PC-9 (cell line): ENCODE results near the gene CLCN6. TPM values are rescaled to one million over a fixed set of nuclear protein-coding genes. Genes with fewer than 3 reads are reported as not detected.

Experiments
- BruUV-seq: library from RNA; stranded (reverse); fragments of 400-500 nt; replicated peaks from 2 replicates; lab custom pipeline; 2021; lab: Mats Ljungman, UMichigan
- CTCF ChIA-PET: fragments of 300-600 bp; sonication (Branson Sonifier 250); formaldehyde crosslinking; loops from one replicate; lab custom pipeline; 2022; ENCODE audit warnings: antibody characterized with exemption; lab: Charles Lee
- POLR2A ChIA-PET: fragments of 300-600 bp; sonication (Branson Sonifier 250); formaldehyde crosslinking; loops from one replicate; lab custom pipeline; 2022; ENCODE audit warnings: antibody characterized with exemption; ENCODE audit not compliant: unreplicated experiment; lab: Charles Lee
- DNase-seq, 2 experiments: peaks; one replicate each; pipeline versions ENCODE4 v3.0.0 to v3.0.0-alpha.2; 2015 to 2022; ENCODE audit warnings: mixed read lengths in 1 of 2
- H2AFZ ChIP-seq: fragments of 200-600 bp; sonication (generic); 2 replicates; pipeline ENCODE4 v1.8.1; 2017; ENCODE audit warnings: antibody characterized with exemption
- H3F3A ChIP-seq: fragments of 200-600 bp; sonication (generic); 2 replicates; pipeline ENCODE4 v1.8.1; 2017; ENCODE audit warnings: antibody characterized with exemption, mild to moderate bottlenecking, low read depth; ENCODE audit not compliant: insufficient read depth
- H3K27ac ChIP-seq: fragments of 200-600 bp; sonication (generic); 2 replicates; pipeline ENCODE4 v1.6.1; 2016; ENCODE audit warnings: mixed run types
- H3K27me3 ChIP-seq: fragments of 200-600 bp; sonication (generic); 2 replicates; pipeline ENCODE4 v1.6.1; 2016; ENCODE audit warnings: low read depth, mixed run types; ENCODE audit not compliant: insufficient read depth
- H3K36me3 ChIP-seq: fragments of 200-600 bp; sonication (generic); 2 replicates; pipeline ENCODE4 v1.6.1; 2016; ENCODE audit warnings: low read depth, mixed run types
- H3K4me1 ChIP-seq: fragments of 200-600 bp; sonication (generic); replicated peaks from 2 replicates; pipeline ENCODE4 v1.6.1; 2016; ENCODE audit warnings: mixed run types; ENCODE audit not compliant: insufficient read depth
- H3K4me2 ChIP-seq: fragments of 200-600 bp; sonication (generic); 2 replicates; pipeline ENCODE4 v1.6.1; 2017; ENCODE audit warnings: mixed run types
- H3K4me3 ChIP-seq: fragments of 200-600 bp; sonication (generic); 2 replicates; pipeline ENCODE4 v1.6.1; 2016; ENCODE audit warnings: mixed run types
- H3K79me2 ChIP-seq: fragments of 200-600 bp; sonication (generic); 2 replicates; pipeline ENCODE4 v1.6.1; 2017; ENCODE audit warnings: low read depth, mixed run types
- H3K9me2 ChIP-seq: fragments of 200-600 bp; sonication (generic); 2 replicates; pipeline ENCODE4 v1.8.1; 2017; ENCODE audit warnings: mild to moderate bottlenecking; ENCODE audit not compliant: insufficient read depth
- H3K9me3 ChIP-seq: fragments of 200-600 bp; sonication (generic); 2 replicates; pipeline ENCODE4 v1.8.1; 2016; ENCODE audit warnings: low read depth; ENCODE audit not compliant: insufficient read depth
- H4K20me1 ChIP-seq: fragments of 200-600 bp; sonication (generic); 2 replicates; pipeline ENCODE4 v1.8.1; 2017; ENCODE audit not compliant: insufficient read depth
- CTCF ChIP-seq: fragments of 200-600 bp; sonication (generic); conservative IDR thresholded peaks from 2 replicates; pipeline ENCODE4 v1.6.1; 2017; ENCODE audit warnings: mixed run types, antibody characterized with exemption, mild to moderate bottlenecking, moderate library complexity
- EZH2 ChIP-seq: fragments of 200-600 bp; sonication (generic); IDR thresholded peaks from 2 replicates; pipeline ENCODE4 v1.8.0; 2017; ENCODE audit warnings: antibody characterized with exemption, low read depth
- intact Hi-C: fragments of 100-400 bp; cut with micrococcal nuclease; formaldehyde crosslinking; loops from one replicate; pipeline ENCODE4 v1.10.0; 2022; ENCODE audit not compliant: unreplicated experiment
- total RNA-seq: library from RNA; stranded (reverse); gene quantifications from 2 replicates; pipeline ENCODE4 v1.2.3, GENCODE V29; 2021

The CLCN6 gene
- total RNA-seq, 1 experiment from 2014 or later, result 16.7 TPM

DNA sequence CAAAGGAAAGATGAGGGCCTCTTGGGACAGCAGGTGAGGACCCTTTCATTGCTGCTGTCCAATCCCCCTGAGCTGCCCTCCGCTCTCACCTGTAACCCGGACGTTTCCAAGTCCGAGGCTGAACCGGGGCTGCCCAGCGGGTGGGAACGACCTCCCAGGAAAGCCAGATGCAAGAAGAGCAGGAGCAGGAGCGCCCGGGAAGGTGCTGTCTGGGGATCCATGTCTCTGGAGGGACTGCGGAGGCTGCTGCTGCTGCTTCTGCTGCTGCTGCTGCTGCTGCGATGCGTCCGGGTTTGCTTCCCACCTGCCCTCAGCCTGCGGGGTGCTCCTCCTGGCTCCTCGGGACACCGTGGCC lies 52.6 kb downstream of the CLCN6 start, which contains the start of gene NPPB:
TSS of gene NPPB (minus strand) at position 333 of the 355 bp plus-strand sequence. CDS start at position 221, 112 bp downstream.
- BruUV-seq, result no TSS peak
- H3K27me3 ChIP-seq, result peaks cover 65% of the 10 kb centered on the region
- no peak within 1 kb of the TSS for H3K4me3 ChIP-seq
- no peaks in the 10 kb centered on the region; the same call in 1 of the 2 replicates for H3K4me1 ChIP-seq
- no peak for DNase-seq
- H3K36me3 ChIP-seq, result no peaks in the 10 kb centered on the region
- no peak within 1 kb of the TSS for H3K4me2 ChIP-seq
- no peaks in the 10 kb centered on the region for H3K9me3 ChIP-seq
- intact Hi-C loops, result no loop called here
- no peak for TF ChIP-seq EZH2
- TF ChIP-seq CTCF, result no peak
- ChIA-PET CTCF (no interaction called here), POLR2A (no interaction called here)
- H3F3A ChIP-seq, result peaks cover 4% of the 10 kb centered on the region; the same call in 1 of the 2 replicates
- H2AFZ ChIP-seq, result no peak within 1 kb of the TSS
- no peaks in the 10 kb centered on the region for H4K20me1 ChIP-seq
- H3K9me2 ChIP-seq, result no peaks in the 10 kb centered on the region
- no peaks in the 10 kb centered on the region for H3K79me2 ChIP-seq
- H3K27ac ChIP-seq, result no peak within 1 kb of the TSS

DNA sequence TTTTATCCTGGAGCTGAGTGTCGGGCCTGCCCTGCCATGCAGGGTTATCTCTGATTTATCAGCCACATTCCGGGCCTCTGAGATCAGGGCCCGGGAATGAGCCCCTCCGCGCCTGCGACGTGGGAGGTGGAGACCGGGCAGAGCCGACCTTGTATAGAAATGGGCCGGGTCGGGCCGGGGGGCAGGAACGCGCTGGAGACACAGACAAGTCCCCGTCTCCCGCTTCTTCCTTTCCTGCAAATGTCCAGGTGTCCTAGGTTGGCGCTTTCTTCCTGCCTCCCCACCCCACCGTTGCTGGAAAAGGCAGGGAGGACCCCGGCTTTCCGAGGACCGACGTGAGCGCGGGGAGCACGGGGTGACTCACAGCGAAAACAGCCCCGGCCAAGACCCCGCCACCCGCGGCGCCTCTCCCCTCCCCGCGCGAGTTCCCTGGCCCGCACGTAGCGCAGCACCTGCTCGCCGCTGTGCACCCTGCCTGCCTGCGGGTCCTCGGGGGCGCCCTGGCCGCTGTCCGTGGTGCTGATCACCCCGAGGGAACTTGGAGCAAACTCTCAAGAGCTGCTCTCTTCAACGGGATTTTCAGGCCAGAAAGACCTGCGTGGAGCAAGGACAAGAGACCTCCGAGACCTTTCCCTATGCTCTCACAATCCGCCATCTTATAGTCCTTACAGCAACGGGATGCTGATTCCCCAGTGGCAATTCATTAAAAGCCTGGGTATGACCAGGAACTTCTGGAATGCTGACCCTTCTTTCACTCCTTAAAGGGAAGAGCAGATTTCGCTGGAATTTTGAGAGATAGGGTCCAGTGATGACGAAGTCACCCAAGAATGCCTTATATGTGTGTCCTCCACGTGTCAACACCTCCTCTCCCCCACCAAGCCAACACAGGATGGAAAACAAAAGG lies 53.2 kb downstream of the CLCN6 start:
- H4K20me1 ChIP-seq, result no peaks in the 10 kb centered on the region
- no peaks in the 10 kb centered on the region for H3K9me2 ChIP-seq
- no peak overlapping the region for H3K27ac ChIP-seq
- no peak overlapping the region for H3K4me2 ChIP-seq
- H3K9me3 ChIP-seq, result no peaks in the 10 kb centered on the region
- no peaks in the 10 kb centered on the region for H3K79me2 ChIP-seq
- peaks cover 4% of the 10 kb centered on the region; the same call in 1 of the 2 replicates for H3F3A ChIP-seq
- peaks cover 63% of the 10 kb centered on the region for H3K27me3 ChIP-seq
- intact Hi-C loops, result no loop called here
- H3K36me3 ChIP-seq, result no peaks in the 10 kb centered on the region
- no peak overlapping the region for H2AFZ ChIP-seq
- peak in 1 of 2 experiments; percentile 66 for DNase-seq
- ChIA-PET POLR2A (no interaction called here), CTCF (no interaction called here)
- TF ChIP-seq EZH2 (no peak), CTCF (no peak)
- no TSS peak for BruUV-seq
- no peak overlapping the region for H3K4me3 ChIP-seq
- no peaks in the 10 kb centered on the region; the same call in 1 of the 2 replicates for H3K4me1 ChIP-seq

- POLR2A ChIA-PET, result no interaction called here
- BruUV-seq, result no TSS peak
- Histone ChIP-seq H3F3A (peaks cover 4% of the 10 kb centered on the region; the same call in 1 of the 2 replicates), H3K4me3 (no peak overlapping the region), H3K36me3 (no peaks in the 10 kb centered on the region), H3K4me2 (no peak overlapping the region), H3K4me1 (no peaks in the 10 kb centered on the region; the same call in 1 of the 2 replicates), H2AFZ (no peak overlapping the region), H3K9me2 (no peaks in the 10 kb centered on the region), H3K79me2 (no peaks in the 10 kb centered on the region), H3K9me3 (no peaks in the 10 kb centered on the region), H3K27ac (no peak overlapping the region), H4K20me1 (no peaks in the 10 kb centered on the region), H3K27me3 (peaks cover 54% of the 10 kb centered on the region)
- no peak for DNase-seq
- intact Hi-C loops, result no loop called here
- no peak for TF ChIP-seq EZH2
- TF ChIP-seq CTCF, result no peak
- CTCF ChIA-PET, result no interaction called here
Observed at GRCh38 chr1:11860083-11860482, 54.1 kb downstream of the CLCN6 start.
